Ovary (tissue), 3 donors: ENCODE results near the gene KCNQ4.

ENCODE experiments used
- CTCF ChIP-seq, 3 donors: fragments of 450-650 bp in 2 of 3; fragments of 200-600 bp in 1 of 3; IDR thresholded peaks; one replicate each; pipeline versions ENCODE4 v1.5.1 to v1.8.0; 2016 to 2022; ENCODE audit warnings: antibody characterized with exemption in 3 of 3, mild to moderate bottlenecking in 1 of 3
- EP300 ChIP-seq: sonication (generic); formaldehyde crosslinking; IDR thresholded peaks from one replicate; pipeline ENCODE4 v1.6.1; 2017; ENCODE audit warnings: antibody characterized with exemption
- donor health status: DM: no; HTN: no; CAD: no.

- no peak for TF ChIP-seq CTCF (IDR thresholded peaks at IDR 0.05)
- TF ChIP-seq EP300, result no peak
Observed at GRCh38 chr1:40773748-40774265, 9.8 kb upstream of the KCNQ4 start.
